NT2/D1 (cell line): ENCODE measurements around the gene CNOT4.

Experiments used
- DNase-seq: peaks from one replicate; pipeline ENCODE4 v3.0.0-alpha.2; 2011; ENCODE audit warnings: low read depth, low spot score
- H3K27me3 ChIP-seq: 2 replicates; pipeline ENCODE4 v1.6.0; 2011; ENCODE audit warnings: mild to moderate bottlenecking; ENCODE audit not compliant: insufficient read length, insufficient read depth
- H3K36me3 ChIP-seq: 2 replicates; pipeline ENCODE4 v1.6.1; 2011; ENCODE audit warnings: mild to moderate bottlenecking, low read length, mixed read lengths; ENCODE audit not compliant: insufficient read depth, insufficient read length
- H3K4me1 ChIP-seq: 2 replicates; pipeline ENCODE4 v1.5.1; 2011; ENCODE audit not compliant: insufficient read depth, insufficient read length
- H3K4me3 ChIP-seq: 2 replicates; pipeline ENCODE4 v1.5.1; 2011; ENCODE audit warnings: low read depth; ENCODE audit not compliant: insufficient read length
- H3K9ac ChIP-seq: 2 replicates; pipeline ENCODE4 v1.6.0; 2011; ENCODE audit warnings: low read depth; ENCODE audit not compliant: insufficient read length
- H3K9me3 ChIP-seq: 2 replicates; pipeline ENCODE4 v1.5.1; 2011; ENCODE audit warnings: mild to moderate bottlenecking, low read length; ENCODE audit not compliant: insufficient read depth
- SUZ12 ChIP-seq: IDR thresholded peaks from 2 replicates; pipeline ENCODE4 v1.6.1; 2011; ENCODE audit not compliant: insufficient read length, insufficient read depth; ENCODE audit errors: extremely low read depth
- YY1 ChIP-seq: IDR thresholded peaks from 2 replicates; pipeline ENCODE4 v1.6.1; 2011; ENCODE audit not compliant: insufficient read length, insufficient read depth
- ZNF274 ChIP-seq: IDR thresholded peaks from 2 replicates; pipeline ENCODE4 v1.6.1; 2011; ENCODE audit warnings: mild to moderate bottlenecking, low read depth, low read length

Gene CNOT4

GRCh38 chr7:135409845-135410542 is 99.9 kb downstream of the CNOT4 start:
- Histone ChIP-seq H3K9me3 (no peaks in the 10 kb centered on the region), H3K36me3 (peaks cover 7% of the 10 kb centered on the region)
- no peak for TF ChIP-seq ZNF274
- TF ChIP-seq SUZ12, result no peak
- no peak for TF ChIP-seq YY1

GRCh38 chr7:135407884-135408283 is 102.0 kb downstream of the CNOT4 start:
- Histone ChIP-seq H3K36me3 (peaks cover 3% of the 10 kb centered on the region), H3K9me3 (no peaks in the 10 kb centered on the region), H3K4me1 (no peaks in the 10 kb centered on the region), H3K9ac (no peak overlapping the region), H3K4me3 (no peak overlapping the region), H3K27me3 (no peaks in the 10 kb centered on the region)
- no peak for DNase-seq
- no peak for TF ChIP-seq ZNF274
- TF ChIP-seq SUZ12, result no peak
- no peak for TF ChIP-seq YY1

More at GRCh38 chr7:135409845-135410542, 99.9 kb downstream of the CNOT4 start:
- DNase-seq, result no peak
- no peak overlapping the region for H3K9ac ChIP-seq
- H3K4me1 ChIP-seq, result no peaks in the 10 kb centered on the region
- H3K27me3 ChIP-seq, result no peaks in the 10 kb centered on the region
- no peak overlapping the region for H3K4me3 ChIP-seq

GRCh38 chr7:135406918-135407317 is 103.0 kb downstream of the CNOT4 start:
- DNase-seq, result no peak
- no peak overlapping the region for H3K4me3 ChIP-seq

GRCh38 chr7:135405969-135406368 is 103.9 kb downstream of the CNOT4 start:
- peaks cover 3% of the 10 kb centered on the region for H3K36me3 ChIP-seq
- TF ChIP-seq ZNF274, result no peak
- no peak for TF ChIP-seq YY1
- no peak for TF ChIP-seq SUZ12
- no peaks in the 10 kb centered on the region for H3K4me1 ChIP-seq
- no peak overlapping the region for H3K4me3 ChIP-seq
- no peaks in the 10 kb centered on the region for H3K9me3 ChIP-seq
- H3K9ac ChIP-seq, result no peak overlapping the region
- no peaks in the 10 kb centered on the region for H3K27me3 ChIP-seq
- DNase-seq, result no peak

More at GRCh38 chr7:135406918-135407317, 103.0 kb downstream of the CNOT4 start:
- Histone ChIP-seq H3K27me3 (no peaks in the 10 kb centered on the region), H3K36me3 (peaks cover 3% of the 10 kb centered on the region), H3K4me1 (no peaks in the 10 kb centered on the region), H3K9me3 (no peaks in the 10 kb centered on the region), H3K9ac (no peak overlapping the region)
- TF ChIP-seq YY1 (no peak), ZNF274 (no peak), SUZ12 (no peak)

GRCh38 chr7:135403302-135403701 is 106.6 kb downstream of the CNOT4 start:
- no peak for DNase-seq
- no peak for TF ChIP-seq ZNF274
- TF ChIP-seq YY1, result no peak
- TF ChIP-seq SUZ12, result no peak

GRCh38 chr7:135397689-135398088 is 112.2 kb downstream of the CNOT4 start:
- no peak for DNase-seq
- TF ChIP-seq ZNF274 (no peak), YY1 (no peak), SUZ12 (no peak)
- Histone ChIP-seq H3K9ac (no peak overlapping the region), H3K4me1 (no peaks in the 10 kb centered on the region), H3K4me3 (no peak overlapping the region), H3K9me3 (no peaks in the 10 kb centered on the region), H3K27me3 (no peaks in the 10 kb centered on the region), H3K36me3 (peaks cover 15% of the 10 kb centered on the region)

More at GRCh38 chr7:135403302-135403701, 106.6 kb downstream of the CNOT4 start:
- H3K36me3 ChIP-seq, result no peaks in the 10 kb centered on the region
- no peak overlapping the region for H3K4me3 ChIP-seq
- no peaks in the 10 kb centered on the region for H3K27me3 ChIP-seq
- no peaks in the 10 kb centered on the region for H3K9me3 ChIP-seq
- no peak overlapping the region for H3K9ac ChIP-seq
- no peaks in the 10 kb centered on the region for H3K4me1 ChIP-seq

- Histone ChIP-seq H3K36me3 (peaks cover 18% of the 10 kb centered on the region), H3K9ac (no peak overlapping the region), H3K9me3 (no peaks in the 10 kb centered on the region), H3K4me1 (no peaks in the 10 kb centered on the region), H3K27me3 (no peaks in the 10 kb centered on the region), H3K4me3 (no peak overlapping the region)
- TF ChIP-seq SUZ12, result no peak
- no peak for TF ChIP-seq YY1
- no peak for TF ChIP-seq ZNF274
- DNase-seq, result no peak
Measured at GRCh38 chr7:135392701-135393100, 117.2 kb downstream of the CNOT4 start.
